T-cell (primary cell): ENCODE results near the gene COMMD2. TPM values are rescaled to one million over a fixed set of nuclear protein-coding genes. Genes with fewer than 3 reads are reported as not detected.

Experiments used
- ATAC-seq, 4 experiments: fragments of 200-7000 bp in 3 of 4; fragments of 150-1000 bp in 1 of 4; cut with Tn5 transposase; replicated peaks in 1 of 4; 1 replicate in 3 of 4; 2 replicates in 1 of 4; pipeline ENCODE4 v1.10.0; 2021; ENCODE audit warnings: moderate library complexity in 3 of 4, mild to moderate bottlenecking in 2 of 4, moderate number of reproducible peaks in 1 of 4
- CTCF ChIA-PET, 2 donors: fragments of 300-600 bp; sonication (Branson Sonifier 250); formaldehyde crosslinking; loops; one replicate each; lab custom pipeline; 2022; ENCODE audit warnings: antibody characterized with exemption in 2 of 2; lab: Charles Lee
- POLR2A ChIA-PET, 2 donors: fragments of 300-600 bp; sonication (Branson Sonifier 250); formaldehyde crosslinking; loops; one replicate each; lab custom pipeline; 2022; ENCODE audit warnings: antibody characterized with exemption in 2 of 2; lab: Charles Lee
- DNase-seq, 35 experiments: peaks; one replicate each; pipeline versions ENCODE4 v3.0.0 to v3.0.0-alpha.2; 2013 to 2023
- H3K27ac ChIP-seq: one replicate; pipeline ENCODE4 v1.5.1; 2013; ENCODE audit warnings: low read length
- H3K27me3 ChIP-seq, 2 experiments: replicated peaks in 1 of 2; 1 replicate in 1 of 2; 2 replicates in 1 of 2; pipeline versions ENCODE4 v1.6.1 to v1.7.0; 2013; ENCODE audit warnings: low read length in 1 of 2, mixed read lengths in 1 of 2; ENCODE audit not compliant: control insufficient read depth in 2 of 2, insufficient read depth in 2 of 2; ENCODE audit errors: extremely low read depth in 1 of 2
- H3K36me3 ChIP-seq, 2 donors: 1 replicate in 1 of 2; 2 replicates in 1 of 2; pipeline versions ENCODE4 v1.6.1 to v1.7.0; 2013; ENCODE audit warnings: low read length in 1 of 2; ENCODE audit not compliant: control insufficient read depth in 2 of 2, insufficient read depth in 1 of 2; ENCODE audit errors: extremely low read depth in 1 of 2
- H3K4me1 ChIP-seq, 2 experiments: 1 replicate in 1 of 2; 2 replicates in 1 of 2; pipeline versions ENCODE4 v1.6.1 to v1.7.0; 2013; ENCODE audit warnings: low read length in 2 of 2, mixed read lengths in 1 of 2; ENCODE audit not compliant: insufficient read depth in 2 of 2, control insufficient read depth in 1 of 2; ENCODE audit errors: extremely low read depth in 1 of 2
- H3K4me3 ChIP-seq, 2 donors: 1 replicate in 1 of 2; 2 replicates in 1 of 2; pipeline versions ENCODE4 v1.5.1 to v1.7.0; 2013; ENCODE audit warnings: mild to moderate bottlenecking in 2 of 2, low read length in 1 of 2, moderate library complexity in 1 of 2; ENCODE audit not compliant: control insufficient read depth in 1 of 2; ENCODE audit errors: extremely low read depth in 1 of 2
- H3K9me3 ChIP-seq: 2 replicates; pipeline ENCODE4 v1.7.0; 2013
- H3K27ac Mint-ChIP-seq, 2 donors: one replicate each; pipeline ENCODE4 v1.8.0; 2020 to 2021; ENCODE audit warnings: mild to moderate bottlenecking in 2 of 2, mixed read lengths in 2 of 2
- H3K27me3 Mint-ChIP-seq, 2 donors: one replicate each; pipeline ENCODE4 v1.8.0; 2021 to 2022; ENCODE audit warnings: mixed read lengths in 2 of 2
- H3K36me3 Mint-ChIP-seq: one replicate; pipeline ENCODE4 v1.8.0; 2021; ENCODE audit warnings: mixed read lengths
- H3K4me1 Mint-ChIP-seq, 3 donors: one replicate each; pipeline ENCODE4 v1.8.0; 2020 to 2022; ENCODE audit warnings: mixed read lengths in 3 of 3, mild to moderate bottlenecking in 1 of 3
- H3K4me3 Mint-ChIP-seq, 3 donors: one replicate each; pipeline ENCODE4 v1.8.0; 2020 to 2022; ENCODE audit warnings: mild to moderate bottlenecking in 3 of 3, mixed read lengths in 3 of 3, moderate library complexity in 3 of 3
- H3K9me3 Mint-ChIP-seq, 3 donors: one replicate each; pipeline ENCODE4 v1.8.0; 2020 to 2022; ENCODE audit warnings: mixed read lengths in 3 of 3
- WGBS: methylation state at CpG from one replicate; pipeline ENCODE4 v1.1.5; 2013; ENCODE audit warnings: missing lambda C conversion rate; ENCODE audit not compliant: insufficient coverage; 5-methylcytosine and 5-hydroxymethylcytosine counted together
- total RNA-seq, 35 experiments: library from RNA in 6 of 35; stranded (reverse) in 6 of 35; fragments of 120-200 nt in 1 of 35; gene quantifications; one replicate each; pipeline versions ENCODE4 v1.2.1 to v1.2.4 and lab custom pipeline; 2013 to 2026

COMMD2 gene
- total RNA-seq, 5 donors from 2014 or later (not counting 1 experiment from before 2014, with no cell fraction given): 29.5 to 36.1 (median 33.7) TPM

GRCh38 chr3:149767720-149768119 lies 15.4 kb upstream of the COMMD2 start:
- H3K9me3 ChIP-seq: no peaks in the 10 kb centered on the region
- ATAC-seq (no peak), DNase-seq (no peak)
- peaks cover 2 to 3% of the 10 kb centered on the region in 2 experiments for H3K27me3 ChIP-seq
- Mint-ChIP-seq H3K4me3 (no peak overlapping the region), H3K36me3 (no peaks in the 10 kb centered on the region), H3K27ac (no peak overlapping the region), H3K4me1 (no peaks in the 10 kb centered on the region), H3K9me3 (no peaks in the 10 kb centered on the region), H3K27me3 (peaks cover 22 to 35% of the 10 kb centered on the region in 2 donors)
- POLR2A ChIA-PET: interaction anchor here in 1 of 2 donors (0.7 kb wide), 1 partner anchor 28 kb away, joined by 3 read pairs; no protein-coding TSS in a partner anchor
- CTCF ChIA-PET: interaction anchor here (0.9 to 3.4 kb wide), 4 partner anchors 8 to 41 kb away, joined by 3 to 26 read pairs (median 6); no protein-coding TSS in a partner anchor
- no peaks in the 10 kb centered on the region for H3K36me3 ChIP-seq
- no peaks in the 10 kb centered on the region for H3K4me1 ChIP-seq
- no peak overlapping the region for H3K27ac ChIP-seq
- H3K4me3 ChIP-seq: no peak overlapping the region
- WGBS: 100% methylated on average over 4 of the region's 6 CpGs

- H3K27ac ChIP-seq: no peak overlapping the region
- H3K9me3 ChIP-seq: no peaks in the 10 kb centered on the region
- no peaks in the 10 kb centered on the region for H3K9me3 Mint-ChIP-seq
- H3K27me3 Mint-ChIP-seq: peaks cover 21 to 33% of the 10 kb centered on the region in 2 donors
- no peak overlapping the region for H3K4me3 Mint-ChIP-seq
- no peaks in the 10 kb centered on the region for H3K36me3 ChIP-seq
- DNase-seq (peak in 1 of 35 experiments; percentile 11), ATAC-seq (no peak)
- ChIA-PET CTCF (interaction anchor here (0.7 to 3.4 kb wide), 6 partner anchors 9 to 42 kb away, joined by 4 to 26 read pairs (median 6); partner anchors contain the start of gene COMMD2 (in 2 of the 2)), POLR2A (interaction anchor here in 1 of 2 donors (0.7 kb wide), 1 partner anchor 486 kb away, joined by 4 read pairs; no protein-coding TSS in a partner anchor)
- no peaks in the 10 kb centered on the region for H3K4me1 Mint-ChIP-seq
- no CpG with 5 or more reads among the region's 2 CpGs for WGBS
- no peaks in the 10 kb centered on the region for H3K36me3 Mint-ChIP-seq
- H3K4me3 ChIP-seq: no peak overlapping the region
- H3K27me3 ChIP-seq: peaks cover 2 to 3% of the 10 kb centered on the region in 2 experiments
- no peak overlapping the region for H3K27ac Mint-ChIP-seq
- no peaks in the 10 kb centered on the region for H3K4me1 ChIP-seq
These were observed 13.6 kb upstream of the COMMD2 start for GRCh38 chr3:149765762-149766334.

GRCh38 chr3:149764302-149764701 lies 12.0 kb upstream of the COMMD2 start:
- no peaks in the 10 kb centered on the region for H3K36me3 Mint-ChIP-seq
- POLR2A ChIA-PET: no interaction called here
- WGBS: no CpG with 5 or more reads among the region's 1 CpG

GRCh38 chr3:149763565-149764195 lies 11.4 kb upstream of the COMMD2 start:
- Histone ChIP-seq H3K27ac (no peak overlapping the region), H3K4me3 (no peak overlapping the region), H3K36me3 (no peaks in the 10 kb centered on the region), H3K9me3 (no peaks in the 10 kb centered on the region), H3K27me3 (peaks cover 2 to 11% of the 10 kb centered on the region in 2 experiments), H3K4me1 (no peaks in the 10 kb centered on the region)
- 73% methylated on average over 2 of the region's 3 CpGs for WGBS
- no peaks in the 10 kb centered on the region for H3K9me3 Mint-ChIP-seq
- H3K27ac Mint-ChIP-seq: no peak overlapping the region
- DNase-seq (no peak), ATAC-seq (no peak)
- H3K27me3 Mint-ChIP-seq: peaks cover 21 to 37% of the 10 kb centered on the region in 2 donors
- no peaks in the 10 kb centered on the region for H3K4me1 Mint-ChIP-seq
- CTCF ChIA-PET: no interaction called here
- POLR2A ChIA-PET: interaction anchor here in 1 of 2 donors (0.7 kb wide), 1 partner anchor 11 kb away, joined by 4 read pairs; the partner anchor contains the start of gene COMMD2
- H3K4me3 Mint-ChIP-seq: no peak overlapping the region
- no peaks in the 10 kb centered on the region for H3K36me3 Mint-ChIP-seq

More at GRCh38 chr3:149764302-149764701, 12.0 kb upstream of the COMMD2 start:
- no peak overlapping the region for H3K4me3 Mint-ChIP-seq
- CTCF ChIA-PET: interaction anchor here (0.5 to 3.4 kb wide), 3 partner anchors 43 to 645 kb away, joined by 3 to 26 read pairs (median 3); no protein-coding TSS in a partner anchor
- H3K4me3 ChIP-seq: no peak overlapping the region
- H3K9me3 ChIP-seq: no peaks in the 10 kb centered on the region
- no peaks in the 10 kb centered on the region for H3K36me3 ChIP-seq
- H3K27ac ChIP-seq: no peak overlapping the region
- no peak overlapping the region for H3K27ac Mint-ChIP-seq
- no peaks in the 10 kb centered on the region for H3K9me3 Mint-ChIP-seq
- peaks cover 2 to 8% of the 10 kb centered on the region in 2 experiments for H3K27me3 ChIP-seq
- DNase-seq (no peak), ATAC-seq (no peak)
- no peaks in the 10 kb centered on the region for H3K4me1 ChIP-seq
- H3K4me1 Mint-ChIP-seq: no peaks in the 10 kb centered on the region
- H3K27me3 Mint-ChIP-seq: peaks cover 21 to 35% of the 10 kb centered on the region in 2 donors

- H3K4me3 ChIP-seq: no peak overlapping the region
- ATAC-seq (no peak), DNase-seq (no peak)
- Mint-ChIP-seq H3K9me3 (no peaks in the 10 kb centered on the region), H3K36me3 (peaks cover 10% of the 10 kb centered on the region), H3K27me3 (peaks cover 0 to 2% of the 10 kb centered on the region in 2 donors), H3K27ac (peak overlapping the region; percentile 94 to 97), H3K4me3 (peak overlapping the region; percentile 94 to 98 (median 96)), H3K4me1 (peaks cover 34 to 37% (median 37%) of the 10 kb centered on the region in 3 donors)
- H3K36me3 ChIP-seq: peaks cover 0 to 3% of the 10 kb centered on the region in 2 donors
- ChIA-PET CTCF (interaction anchor here (0.7 kb wide), 2 partner anchors 112 to 517 kb away, joined by 3 to 4 read pairs; no protein-coding TSS in a partner anchor), POLR2A (no interaction called here)
- no peak overlapping the region for H3K27ac ChIP-seq
- no peaks in the 10 kb centered on the region for H3K27me3 ChIP-seq
- no peaks in the 10 kb centered on the region for H3K9me3 ChIP-seq
- H3K4me1 ChIP-seq: peaks cover 9% of the 10 kb centered on the region in 2 experiments
These were observed 1.4 kb upstream of the COMMD2 start for GRCh38 chr3:149753717-149754116.

GRCh38 chr3:149752788-149753136 lies 473 bp upstream of the COMMD2 start:
- Histone ChIP-seq H3K9me3 (no peaks in the 10 kb centered on the region), H3K4me1 (peaks cover 9% of the 10 kb centered on the region in 2 experiments), H3K27me3 (no peaks in the 10 kb centered on the region), H3K4me3 (peak overlapping the region; percentile 85 to 95), H3K27ac (peak overlapping the region; percentile 79), H3K36me3 (peaks cover 0 to 10% of the 10 kb centered on the region in 2 donors)
- DNase-seq (no peak), ATAC-seq (peak in 2 of 4 experiments; percentile 2 to 16)
- Mint-ChIP-seq H3K4me1 (peaks cover 37 to 46% (median 37%) of the 10 kb centered on the region in 3 donors), H3K27me3 (peaks cover 0 to 2% of the 10 kb centered on the region in 2 donors), H3K36me3 (peaks cover 19% of the 10 kb centered on the region), H3K27ac (peak overlapping the region; percentile 94 to 97), H3K4me3 (peak overlapping the region; percentile 94 to 98 (median 96)), H3K9me3 (no peaks in the 10 kb centered on the region)
- ChIA-PET CTCF (interaction anchor here (0.6 to 3.1 kb wide), 12 partner anchors 13 to 1445 kb away, joined by 3 to 23 read pairs (median 4); partner anchors contain the start of gene HPS3 (in 2 of the 2)), POLR2A (interaction anchor here (0.5 to 1.0 kb wide), 2 partner anchors 11 to 233 kb away, joined by 4 to 6 read pairs; no protein-coding TSS in a partner anchor)
